DMS 273 (cell line): ENCODE results near the gene AGAP3.
"Not testable (repeated sequence)": the region's sequence is repeated elsewhere in the genome, so short reads cannot be mapped to it uniquely, and the experiment has no call there.

Experiments
- DNase-seq: peaks from one replicate; lab custom pipeline; 2025; ENCODE audit not compliant: unreplicated experiment; lab: John Stamatoyannopoulos, UW

The AGAP3 gene

GRCh38 chr7:151085691-151086620, at the start of gene AGAP3:
Gene AGAP3, plus strand, starts transcription at chr7:151086475. Its CDS starts 267 bp downstream, at chr7:151086742.
- peak; percentile 95 for DNase-seq

GRCh38 chr7:151038951-151039849, 47.1 kb upstream of the AGAP3 start:
- peak; percentile 88 for DNase-seq

GRCh38 chr7:151039850-151040548, 46.3 kb upstream of the AGAP3 start:
- peak; percentile 81 for DNase-seq

- no peak for DNase-seq
Observed at GRCh38 chr7:151040616-151041375, 45.5 kb upstream of the AGAP3 start.

GRCh38 chr7:151043449-151043848, 42.8 kb upstream of the AGAP3 start:
- DNase-seq, result not testable (repeated sequence)

- no peak for DNase-seq
Observed at GRCh38 chr7:151043959-151044358, 42.3 kb upstream of the AGAP3 start.

- peak; percentile 83 for DNase-seq
Observed at GRCh38 chr7:151045262-151045661, 41.0 kb upstream of the AGAP3 start.

- no peak for DNase-seq
Observed at GRCh38 chr7:151045967-151046366, 40.3 kb upstream of the AGAP3 start.

GRCh38 chr7:151046603-151047573, 39.4 kb upstream of the AGAP3 start:
- DNase-seq, result peak; percentile 86

- DNase-seq, result peak; percentile 61
Observed at GRCh38 chr7:151047976-151048815, 38.1 kb upstream of the AGAP3 start, which contains the start of gene ASIC3. Gene ASIC3, plus strand, starts transcription at chr7:151048531. Its CDS starts 355 bp downstream, at chr7:151048886.

GRCh38 chr7:151048911-151049463, 37.3 kb upstream of the AGAP3 start:
- no peak for DNase-seq

GRCh38 chr7:151051108-151051507, 35.2 kb upstream of the AGAP3 start:
- no peak for DNase-seq

GRCh38 chr7:151053096-151053495, 33.2 kb upstream of the AGAP3 start:
- no peak for DNase-seq

- DNase-seq, result no peak
Observed at GRCh38 chr7:151053751-151054150, 32.5 kb upstream of the AGAP3 start.

- DNase-seq, result no peak
Observed at GRCh38 chr7:151056283-151056665, 30.0 kb upstream of the AGAP3 start.

GRCh38 chr7:151056666-151057505, 29.4 kb upstream of the AGAP3 start:
- no peak for DNase-seq

- DNase-seq, result peak; percentile 88
Observed at GRCh38 chr7:151057506-151057988, 28.7 kb upstream of the AGAP3 start, which contains the start of gene CDK5. Gene CDK5, minus strand, starts transcription at chr7:151057897. Its CDS starts 49 bp downstream, at chr7:151057848.
